GM10248 (cell line): ENCODE measurements around the gene PHOSPHO2.

Source experiments
- CTCF ChIA-PET: fragments of 300-600 bp; sonication (Branson Sonifier 250); formaldehyde crosslinking; extraction: SDS; loops from one replicate; lab custom pipeline; 2021; ENCODE audit warnings: antibody characterized with exemption; lab: Yijun Ruan, JAX
- POLR2A ChIA-PET: fragments of 350-650 bp; sonication (Branson Sonifier 250); formaldehyde crosslinking; extraction: SDS; loops from one replicate; lab custom pipeline; 2020; ENCODE audit warnings: antibody characterized with exemption; lab: Yijun Ruan, JAX
- DNase-seq: peaks from one replicate; pipeline ENCODE4 v3.0.0; 2012; ENCODE audit errors: extremely low spot score
- TF ChIP-seq, protein P1 (sequence below): IDR thresholded peaks from 2 replicates; pipeline ENCODE4 v1.5.1; 2012; ENCODE audit warnings: mild to moderate bottlenecking, low read depth; ENCODE audit errors: extremely low read depth, missing control alignments, control extremely low read depth

PHOSPHO2 gene

DNA sequence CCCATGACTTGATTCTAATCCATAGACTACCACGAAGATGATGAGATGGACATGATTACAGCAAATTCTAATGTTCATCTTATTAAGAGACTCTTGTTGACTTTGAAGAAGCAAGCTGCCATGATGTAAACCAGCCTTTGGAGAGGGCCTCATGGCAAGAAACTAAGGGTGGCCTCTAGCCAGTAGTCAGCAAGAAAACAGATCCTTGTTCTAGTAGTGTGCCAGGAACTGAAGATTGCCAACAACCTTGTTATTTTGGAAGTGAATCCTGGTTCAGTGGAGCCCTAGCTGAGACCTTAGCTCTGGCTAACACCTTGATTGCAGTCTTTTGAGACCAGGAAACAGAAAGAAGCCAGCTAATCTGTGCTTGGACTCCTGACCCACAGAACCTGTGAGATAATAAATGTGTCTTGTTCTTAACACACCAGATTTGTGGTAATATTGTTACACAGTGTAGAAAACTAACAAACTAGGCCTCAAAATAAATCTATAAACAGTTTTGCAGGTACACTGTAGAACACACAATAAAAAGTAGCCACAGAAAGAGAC lies 10.0 kb downstream of the PHOSPHO2 start:
- TF ChIP-seq, protein P1, sequence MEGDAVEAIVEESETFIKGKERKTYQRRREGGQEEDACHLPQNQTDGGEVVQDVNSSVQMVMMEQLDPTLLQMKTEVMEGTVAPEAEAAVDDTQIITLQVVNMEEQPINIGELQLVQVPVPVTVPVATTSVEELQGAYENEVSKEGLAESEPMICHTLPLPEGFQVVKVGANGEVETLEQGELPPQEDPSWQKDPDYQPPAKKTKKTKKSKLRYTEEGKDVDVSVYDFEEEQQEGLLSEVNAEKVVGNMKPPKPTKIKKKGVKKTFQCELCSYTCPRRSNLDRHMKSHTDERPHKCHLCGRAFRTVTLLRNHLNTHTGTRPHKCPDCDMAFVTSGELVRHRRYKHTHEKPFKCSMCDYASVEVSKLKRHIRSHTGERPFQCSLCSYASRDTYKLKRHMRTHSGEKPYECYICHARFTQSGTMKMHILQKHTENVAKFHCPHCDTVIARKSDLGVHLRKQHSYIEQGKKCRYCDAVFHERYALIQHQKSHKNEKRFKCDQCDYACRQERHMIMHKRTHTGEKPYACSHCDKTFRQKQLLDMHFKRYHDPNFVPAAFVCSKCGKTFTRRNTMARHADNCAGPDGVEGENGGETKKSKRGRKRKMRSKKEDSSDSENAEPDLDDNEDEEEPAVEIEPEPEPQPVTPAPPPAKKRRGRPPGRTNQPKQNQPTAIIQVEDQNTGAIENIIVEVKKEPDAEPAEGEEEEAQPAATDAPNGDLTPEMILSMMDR, result no peak
- CTCF ChIA-PET, result interaction anchor here (0.9 to 1.2 kb wide), 2 partner anchors 23 to 42 kb away, joined by 3 read pairs; no protein-coding TSS in a partner anchor
- POLR2A ChIA-PET, result interaction anchor here (0.8 kb wide), 1 partner anchor 123 kb away, joined by 4 read pairs; the partner anchor contains the start of gene UBR3
- DNase-seq, result no peak

DNA sequence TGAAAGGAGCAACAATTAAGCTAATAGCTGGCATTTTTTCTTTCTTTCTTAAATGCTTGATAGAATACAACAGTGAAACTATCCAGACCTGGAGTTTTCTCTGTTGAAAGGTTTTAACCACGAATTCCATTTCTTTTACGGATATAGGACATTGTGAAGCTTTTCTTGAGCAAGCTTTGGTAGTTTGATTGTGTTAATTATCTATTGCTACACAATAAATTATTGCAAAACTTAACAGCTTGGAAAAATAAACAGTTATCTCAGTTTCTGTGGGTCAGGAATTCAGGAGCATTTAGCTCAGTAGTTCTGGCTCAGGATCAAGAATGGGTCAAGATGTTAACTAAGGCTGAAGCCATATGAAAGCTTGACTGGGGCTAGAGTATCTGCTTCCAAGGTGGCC lies 11.7 kb downstream of the PHOSPHO2 start:
- CTCF ChIA-PET, result interaction anchor here (0.9 to 1.5 kb wide), 5 partner anchors 8 to 38 kb away, joined by 3 to 5 read pairs (median 3); no protein-coding TSS in a partner anchor
- TF ChIP-seq, protein P1, result no peak
- POLR2A ChIA-PET, result interaction anchor here (0.6 kb wide), 1 partner anchor 15 kb away, joined by 3 read pairs; no protein-coding TSS in a partner anchor
- DNase-seq, result no peak

DNA sequence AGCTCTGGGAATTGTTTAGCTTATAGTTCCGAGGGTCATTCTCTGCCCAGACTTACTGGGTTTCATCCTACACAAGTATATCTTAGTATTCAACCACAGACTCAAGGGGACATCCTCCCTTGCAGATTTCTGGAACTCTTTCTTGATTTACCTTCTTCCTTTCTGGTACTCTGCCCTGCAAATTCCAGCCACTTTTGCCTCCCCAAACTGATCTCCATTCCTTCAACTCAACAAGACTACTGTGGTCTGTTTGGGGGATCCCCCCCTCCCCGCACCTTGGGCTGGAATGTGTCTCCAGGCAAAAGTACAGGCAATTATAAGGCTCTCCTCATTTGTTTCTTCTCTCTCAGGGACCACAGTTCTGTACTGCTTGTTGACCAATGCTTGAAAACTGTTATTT lies 13.4 kb downstream of the PHOSPHO2 start:
- TF ChIP-seq, protein P1, result no peak
- POLR2A ChIA-PET, result no interaction called here
- CTCF ChIA-PET, result interaction anchor here (1.0 to 1.4 kb wide), 2 partner anchors 24 to 83 kb away, joined by 3 read pairs; no protein-coding TSS in a partner anchor
- no peak for DNase-seq

DNA sequence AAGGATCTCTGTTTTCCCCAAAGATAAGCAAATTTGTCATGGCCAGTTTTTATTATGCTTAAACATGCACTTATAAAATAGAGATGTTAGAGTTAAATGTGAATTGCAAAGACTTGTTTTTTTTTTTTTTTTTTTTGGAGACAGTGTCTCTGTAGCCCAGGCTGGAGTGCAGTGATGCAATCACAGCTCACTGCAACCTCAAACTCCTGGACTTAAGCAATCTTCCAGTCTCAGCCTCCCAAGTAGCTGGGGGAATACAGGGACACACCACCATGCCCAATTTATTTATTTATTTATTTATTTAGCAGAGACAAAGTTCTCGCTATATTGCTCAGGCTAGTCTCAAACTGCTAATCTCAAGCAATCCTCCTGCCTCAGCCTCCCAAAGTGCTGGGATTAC lies 15.1 kb downstream of the PHOSPHO2 start:
- TF ChIP-seq, protein P1, result no peak
- CTCF ChIA-PET, result no interaction called here
- DNase-seq, result no peak
- POLR2A ChIA-PET, result no interaction called here

DNA sequence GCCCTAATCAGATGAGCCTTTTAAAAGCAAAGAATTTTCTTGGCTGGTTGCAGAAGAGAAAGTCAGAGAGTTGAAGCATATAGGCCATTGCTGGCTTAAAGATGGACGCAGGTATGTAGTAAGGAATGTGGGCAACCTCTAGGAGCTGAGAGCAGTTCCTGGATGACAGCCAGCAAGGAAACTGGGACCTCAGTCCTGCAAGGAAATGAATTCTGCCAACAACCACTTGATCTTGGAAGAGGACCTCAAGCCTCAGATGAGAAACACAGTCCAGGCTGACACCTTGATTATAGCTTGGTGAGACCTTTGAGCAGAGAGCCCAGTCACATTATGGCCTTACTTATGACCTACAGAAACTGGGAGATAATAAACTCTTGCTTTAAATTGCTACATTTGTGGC lies 15.7 kb downstream of the PHOSPHO2 start:
- ChIA-PET CTCF (no interaction called here), POLR2A (no interaction called here)
- TF ChIP-seq, protein P1, result no peak
- no peak for DNase-seq

DNA sequence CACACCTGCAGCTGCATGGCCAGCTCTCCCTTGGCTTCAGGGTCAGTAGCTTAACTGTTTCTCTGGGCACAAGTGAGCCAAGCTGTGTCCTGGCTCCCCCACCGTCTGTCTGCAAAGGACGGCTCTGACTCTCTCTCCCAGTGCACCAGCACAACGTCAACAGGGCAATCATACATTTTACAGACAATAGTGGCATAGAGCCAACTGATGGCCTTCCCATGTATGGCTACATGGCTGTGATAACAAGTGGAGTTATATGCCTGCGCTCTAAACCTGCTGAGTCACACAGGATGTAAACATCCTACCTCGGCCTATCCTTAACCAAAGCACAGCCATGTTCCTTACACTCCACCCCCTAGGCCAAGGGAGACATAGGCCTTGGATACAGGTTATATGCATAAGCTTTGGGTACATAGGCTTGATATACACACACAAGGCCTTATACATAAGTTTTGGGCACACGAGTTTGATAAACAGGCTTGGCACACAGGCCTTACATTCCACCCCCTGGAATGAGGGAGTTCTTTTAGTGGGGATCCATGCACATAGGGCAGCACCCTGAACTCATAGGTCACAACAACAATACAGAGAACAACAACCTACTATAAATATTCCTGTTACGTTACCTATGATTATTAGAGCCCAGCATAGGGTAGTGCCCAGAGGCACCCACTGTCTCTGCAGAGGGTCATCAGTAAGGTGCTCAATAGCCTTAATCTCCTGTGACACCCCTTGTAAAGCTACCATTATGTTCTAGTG lies 17.7 kb downstream of the PHOSPHO2 start:
- POLR2A ChIA-PET, result no interaction called here
- TF ChIP-seq, protein P1, result no peak
- CTCF ChIA-PET, result no interaction called here
- no peak for DNase-seq
